Measurements from ENCODE around the gene TLK2.

TLK2 gene

GRCh38 chr17:62572488-62572887 is 93.9 kb downstream of the TLK2 start:
- no peak overlapping the region for H2AFZ ChIP-seq (ENCODE audit: low read depth, low read length)
- H3K9ac ChIP-seq (ENCODE audit: low read depth, low read length), result no peak overlapping the region
- H4K20me1 ChIP-seq (ENCODE audit: insufficient read depth, low read length), result no peaks in the 10 kb centered on the region; the same call in 1 of the 2 replicates
- H3K36me3 ChIP-seq (ENCODE audit: insufficient read depth, low read length), result peaks cover 67% of the 10 kb centered on the region
- no peak overlapping the region for H3K4me3 ChIP-seq (ENCODE audit: low read depth in 1 of 2, low read length in 2 of 2)
- DNase-seq (no peak), ATAC-seq (ENCODE audit: insufficient read depth, low read depth) (no peak)
- no peak overlapping the region for H3K27ac ChIP-seq (ENCODE audit: low read length)
- no peaks in the 10 kb centered on the region for H3K9me3 ChIP-seq (ENCODE audit: insufficient read depth, low read length, severe bottlenecking)
- no peak overlapping the region for H3K4me2 ChIP-seq (ENCODE audit: insufficient read depth, low read length)
- no peak for TF ChIP-seq CTCF (IDR thresholded peaks at IDR 0.05; ENCODE audit: borderline replicate concordance, extremely low read depth, low read length, poor library complexity, severe bottlenecking)
- TF ChIP-seq EZH2 (IDR thresholded peaks at IDR 0.05; ENCODE audit: borderline replicate concordance, low read depth, low read length, severe bottlenecking), result no peak
- H3K27me3 ChIP-seq (ENCODE audit: insufficient read depth, low read length, poor library complexity), result no peaks in the 10 kb centered on the region
- H3K79me2 ChIP-seq (ENCODE audit: insufficient read depth, low read length), result peaks cover 3% of the 10 kb centered on the region; the same call in 1 of the 2 replicates
- H3K4me1 ChIP-seq (ENCODE audit: insufficient read depth, low read length), result no peaks in the 10 kb centered on the region

- no peak for ATAC-seq (ENCODE audit: insufficient read depth, low read depth)
- Histone ChIP-seq H3K9ac (ENCODE audit: low read depth, low read length) (no peak overlapping the region), H3K27me3 (ENCODE audit: insufficient read depth, low read length, poor library complexity) (no peaks in the 10 kb centered on the region), H3K36me3 (ENCODE audit: insufficient read depth, low read length) (peaks cover 68% of the 10 kb centered on the region), H2AFZ (ENCODE audit: low read depth, low read length) (no peak overlapping the region), H4K20me1 (ENCODE audit: insufficient read depth, low read length) (no peaks in the 10 kb centered on the region; the same call in 1 of the 2 replicates), H3K4me2 (ENCODE audit: insufficient read depth, low read length) (no peak overlapping the region), H3K79me2 (ENCODE audit: insufficient read depth, low read length) (peaks cover 3% of the 10 kb centered on the region; the same call in 1 of the 2 replicates), H3K4me3 (ENCODE audit: low read depth in 1 of 2, low read length in 2 of 2) (no peak overlapping the region), H3K9me3 (ENCODE audit: insufficient read depth, low read length, severe bottlenecking) (no peaks in the 10 kb centered on the region), H3K27ac (ENCODE audit: low read length) (no peak overlapping the region), H3K4me1 (ENCODE audit: insufficient read depth, low read length) (no peaks in the 10 kb centered on the region)
- DNase-seq, result no peak
- TF ChIP-seq EZH2 (IDR thresholded peaks at IDR 0.05; ENCODE audit: borderline replicate concordance, low read depth, low read length, severe bottlenecking), result no peak
- no peak for TF ChIP-seq CTCF (IDR thresholded peaks at IDR 0.05; ENCODE audit: borderline replicate concordance, extremely low read depth, low read length, poor library complexity, severe bottlenecking)
Measured at GRCh38 chr17:62572888-62573401, 94.3 kb downstream of the TLK2 start.

- H3K9me3 ChIP-seq (ENCODE audit: insufficient read depth, low read length, severe bottlenecking), result no peaks in the 10 kb centered on the region
- H3K4me2 ChIP-seq (ENCODE audit: insufficient read depth, low read length), result no peak overlapping the region
- no peaks in the 10 kb centered on the region for H3K27me3 ChIP-seq (ENCODE audit: insufficient read depth, low read length, poor library complexity)
- TF ChIP-seq CTCF (IDR thresholded peaks at IDR 0.05; ENCODE audit: borderline replicate concordance, extremely low read depth, low read length, poor library complexity, severe bottlenecking), result no peak
- TF ChIP-seq EZH2 (IDR thresholded peaks at IDR 0.05; ENCODE audit: borderline replicate concordance, low read depth, low read length, severe bottlenecking), result no peak
- no peak for DNase-seq
- ATAC-seq (ENCODE audit: insufficient read depth, low read depth), result no peak
- no peaks in the 10 kb centered on the region for H3K4me1 ChIP-seq (ENCODE audit: insufficient read depth, low read length)
- no peak overlapping the region for H3K9ac ChIP-seq (ENCODE audit: low read depth, low read length)
- peaks cover 3% of the 10 kb centered on the region; the same call in 1 of the 2 replicates for H3K79me2 ChIP-seq (ENCODE audit: insufficient read depth, low read length)
- H3K4me3 ChIP-seq (ENCODE audit: low read depth in 1 of 2, low read length in 2 of 2), result no peak overlapping the region
- H4K20me1 ChIP-seq (ENCODE audit: insufficient read depth, low read length), result no peaks in the 10 kb centered on the region; the same call in 1 of the 2 replicates
- no peak overlapping the region for H2AFZ ChIP-seq (ENCODE audit: low read depth, low read length)
- H3K36me3 ChIP-seq (ENCODE audit: insufficient read depth, low read length), result peaks cover 71% of the 10 kb centered on the region
- no peak overlapping the region for H3K27ac ChIP-seq (ENCODE audit: low read length)
Measured at GRCh38 chr17:62573480-62574117, 95.0 kb downstream of the TLK2 start.
